ENCODE data around the gene PRKN.

The PRKN gene

DNA sequence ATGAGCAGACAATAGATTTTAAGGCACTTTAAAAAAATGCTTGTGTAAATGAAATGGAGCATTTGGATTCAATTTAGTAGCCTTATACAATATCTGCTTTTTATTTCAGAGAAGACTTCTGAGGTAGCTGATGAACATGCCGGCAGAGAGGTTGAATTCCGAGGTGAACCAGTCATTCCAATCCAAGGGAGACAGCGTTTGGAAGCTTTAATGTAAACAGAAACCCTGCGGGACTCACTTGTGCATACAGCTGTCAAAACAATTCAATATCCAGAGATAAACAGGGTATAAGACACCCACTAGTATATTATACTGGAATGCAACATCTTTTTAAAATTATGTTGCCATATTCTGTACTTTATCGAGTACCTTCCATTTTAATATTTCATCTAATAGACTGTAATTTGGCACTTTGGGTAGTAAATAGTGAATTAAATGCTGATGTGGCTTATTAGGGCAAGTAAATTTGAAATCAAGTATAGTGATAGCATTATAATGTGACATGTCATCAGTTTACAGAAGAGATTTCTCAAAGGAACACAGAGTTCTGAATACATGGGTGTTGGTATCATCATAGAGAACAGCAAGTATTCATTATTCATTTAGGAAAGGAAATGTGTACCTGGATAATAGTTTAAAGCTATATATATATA is 347.7 kb downstream of the PRKN start:
- no peaks in the 10 kb centered on the region for H3K4me1 ChIP-seq (ENCODE audit: insufficient read depth, low read length)
- no peaks in the 10 kb centered on the region for H3K36me3 ChIP-seq (ENCODE audit: insufficient read depth, low read length)
- H3K27me3 ChIP-seq (ENCODE audit: insufficient read depth, low read length): no peaks in the 10 kb centered on the region
- H3K9me3 ChIP-seq (ENCODE audit: insufficient read depth, low read depth, low read length): no peaks in the 10 kb centered on the region
- H3K27ac ChIP-seq (ENCODE audit: low read depth, low read length): no peak overlapping the region
- no peak overlapping the region for H3K9ac ChIP-seq (ENCODE audit: low read depth, low read length)
- WGBS: 96% methylated on average over 5 of the region's 5 CpGs
- no peak overlapping the region for H3K4me3 ChIP-seq (ENCODE audit: low read length)

DNA sequence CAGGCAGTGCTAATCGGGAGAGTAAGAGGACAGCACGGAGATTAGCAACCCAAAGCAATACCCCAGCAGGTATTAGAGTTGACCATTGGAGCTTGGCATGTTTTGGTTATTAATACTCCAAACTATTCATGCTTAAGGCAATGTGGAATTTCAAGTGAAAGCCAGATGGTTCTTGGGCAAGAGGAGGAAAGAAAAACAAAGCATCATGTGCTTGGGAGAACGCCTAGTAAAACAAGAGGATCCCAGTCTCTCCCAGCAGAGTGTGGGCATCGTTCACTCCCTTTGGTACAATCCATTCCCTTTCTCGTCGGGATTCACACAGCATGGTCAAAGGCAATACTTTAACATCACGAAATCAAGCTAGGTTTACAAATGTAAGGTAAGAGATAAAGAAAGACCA is 349.8 kb downstream of the PRKN start:
- no peaks in the 10 kb centered on the region for H3K4me1 ChIP-seq (ENCODE audit: insufficient read depth, low read length)
- H3K36me3 ChIP-seq (ENCODE audit: insufficient read depth, low read length): no peaks in the 10 kb centered on the region
- no peak overlapping the region for H3K9ac ChIP-seq (ENCODE audit: low read depth, low read length)
- no peak overlapping the region for H3K4me3 ChIP-seq (ENCODE audit: low read length)
- 95% methylated on average over 6 of the region's 7 CpGs for WGBS
- H3K27ac ChIP-seq (ENCODE audit: low read depth, low read length): no peak overlapping the region
- no peaks in the 10 kb centered on the region for H3K9me3 ChIP-seq (ENCODE audit: insufficient read depth, low read depth, low read length)
- no peaks in the 10 kb centered on the region for H3K27me3 ChIP-seq (ENCODE audit: insufficient read depth, low read length)

DNA sequence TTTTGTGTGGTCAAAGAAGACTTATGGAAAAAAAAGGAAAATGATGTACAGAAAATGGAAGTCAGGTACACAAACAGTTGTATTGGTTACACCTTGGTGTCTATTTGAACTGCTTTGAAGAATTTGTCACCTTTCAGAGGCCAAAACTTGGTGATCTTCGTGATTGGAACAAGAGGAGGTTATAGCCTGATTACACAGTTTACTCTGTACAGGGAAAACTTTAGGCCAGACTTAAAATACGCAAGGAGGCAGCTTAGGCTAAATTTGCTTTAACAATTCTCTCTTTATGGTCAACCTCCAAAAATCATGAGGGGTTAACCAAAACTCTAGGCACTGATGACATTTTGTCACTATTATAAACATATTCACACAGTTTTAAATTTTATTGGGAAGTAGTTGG is 353.7 kb downstream of the PRKN start:
- H3K4me1 ChIP-seq (ENCODE audit: insufficient read depth, low read length): no peaks in the 10 kb centered on the region
- 91% methylated on average over 2 of the region's 2 CpGs for WGBS
- no peaks in the 10 kb centered on the region for H3K36me3 ChIP-seq (ENCODE audit: insufficient read depth, low read length)
- no peaks in the 10 kb centered on the region for H3K27me3 ChIP-seq (ENCODE audit: insufficient read depth, low read length)
- H3K9me3 ChIP-seq (ENCODE audit: insufficient read depth, low read depth, low read length): no peaks in the 10 kb centered on the region
- H3K27ac ChIP-seq (ENCODE audit: low read depth, low read length): no peak overlapping the region
- no peak overlapping the region for H3K4me3 ChIP-seq (ENCODE audit: low read length)
- no peak overlapping the region for H3K9ac ChIP-seq (ENCODE audit: low read depth, low read length)

DNA sequence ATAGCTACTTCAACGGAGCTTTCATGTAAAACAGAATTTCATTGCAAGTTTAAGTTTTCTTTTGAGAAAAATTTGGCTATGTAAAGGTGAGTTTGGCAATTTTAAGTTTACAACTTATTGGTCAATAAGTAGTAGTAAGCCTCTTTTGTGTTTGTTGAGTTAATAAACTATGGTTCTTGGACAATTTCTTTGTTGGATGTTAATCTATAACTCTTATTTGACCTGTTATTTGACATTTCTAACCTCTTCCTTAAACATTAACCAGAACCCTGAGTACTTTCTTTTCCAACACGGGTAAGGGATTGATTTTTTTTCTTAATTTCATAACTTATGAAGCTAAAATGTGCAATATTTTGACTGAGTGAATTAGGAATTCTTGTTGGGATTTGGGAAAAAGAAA is 354.4 kb downstream of the PRKN start:
- 96% methylated on average over 1 of the region's 2 CpGs for WGBS

DNA sequence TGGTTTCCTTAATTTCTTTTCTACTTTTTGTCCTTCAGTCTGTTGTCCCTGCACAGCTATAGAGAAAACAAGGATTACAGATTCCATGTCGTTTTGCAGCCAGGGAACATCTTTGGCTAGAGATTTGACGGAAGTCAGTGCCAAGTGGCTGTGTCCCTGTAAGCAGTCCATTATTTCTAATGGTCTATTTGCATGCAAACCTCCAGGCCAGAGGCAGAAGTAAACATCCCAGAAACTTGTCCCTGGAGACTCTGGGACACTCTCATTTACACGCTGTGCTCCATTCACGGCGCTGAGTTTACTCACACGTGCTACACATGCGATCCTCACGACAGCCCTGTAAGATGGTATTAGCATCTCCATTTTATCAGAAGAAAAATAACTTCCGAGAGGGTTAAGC is 355.5 kb downstream of the PRKN start:
- no peak overlapping the region for H3K27ac ChIP-seq (ENCODE audit: low read depth, low read length)
- H3K9me3 ChIP-seq (ENCODE audit: insufficient read depth, low read depth, low read length): no peaks in the 10 kb centered on the region
- WGBS: 90% methylated on average over 9 of the region's 9 CpGs
- no peaks in the 10 kb centered on the region for H3K36me3 ChIP-seq (ENCODE audit: insufficient read depth, low read length)
- no peak overlapping the region for H3K9ac ChIP-seq (ENCODE audit: low read depth, low read length)
- H3K4me3 ChIP-seq (ENCODE audit: low read length): no peak overlapping the region
- no peaks in the 10 kb centered on the region for H3K27me3 ChIP-seq (ENCODE audit: insufficient read depth, low read length)
- H3K4me1 ChIP-seq (ENCODE audit: insufficient read depth, low read length): no peaks in the 10 kb centered on the region

More for the DNA sequence above, 354.4 kb downstream of the PRKN start:
- Histone ChIP-seq H3K36me3 (ENCODE audit: insufficient read depth, low read length) (no peaks in the 10 kb centered on the region), H3K27ac (ENCODE audit: low read depth, low read length) (no peak overlapping the region), H3K27me3 (ENCODE audit: insufficient read depth, low read length) (no peaks in the 10 kb centered on the region), H3K4me3 (ENCODE audit: low read length) (no peak overlapping the region), H3K4me1 (ENCODE audit: insufficient read depth, low read length) (no peaks in the 10 kb centered on the region), H3K9me3 (ENCODE audit: insufficient read depth, low read depth, low read length) (no peaks in the 10 kb centered on the region), H3K9ac (ENCODE audit: low read depth, low read length) (no peak overlapping the region)

DNA sequence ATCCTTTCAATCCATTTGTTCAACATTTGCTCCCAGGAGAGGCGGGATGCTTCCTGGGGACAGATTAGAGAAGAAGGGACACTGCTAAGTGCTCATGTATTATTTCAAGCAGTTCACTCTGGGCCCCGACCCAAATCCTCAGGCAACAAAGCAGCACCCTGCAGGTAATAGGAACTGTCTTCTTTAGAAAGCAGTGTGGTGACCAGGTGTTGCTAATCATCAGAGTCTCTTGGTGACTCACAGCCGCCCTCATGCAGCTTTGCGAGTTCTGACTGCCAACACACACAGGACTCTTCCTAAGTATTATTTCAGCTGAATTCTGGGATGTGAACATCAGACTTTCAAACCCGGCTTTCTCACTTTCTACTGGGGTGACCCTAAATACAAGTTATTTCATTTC is 356.4 kb downstream of the PRKN start:
- no peaks in the 10 kb centered on the region for H3K27me3 ChIP-seq (ENCODE audit: insufficient read depth, low read length)
- no peaks in the 10 kb centered on the region for H3K36me3 ChIP-seq (ENCODE audit: insufficient read depth, low read length)
- 84% methylated on average over 5 of the region's 5 CpGs for WGBS
- H3K9me3 ChIP-seq (ENCODE audit: insufficient read depth, low read depth, low read length): no peaks in the 10 kb centered on the region
- H3K4me1 ChIP-seq (ENCODE audit: insufficient read depth, low read length): no peaks in the 10 kb centered on the region
- H3K27ac ChIP-seq (ENCODE audit: low read depth, low read length): no peak overlapping the region
- H3K4me3 ChIP-seq (ENCODE audit: low read length): no peak overlapping the region
- no peak overlapping the region for H3K9ac ChIP-seq (ENCODE audit: low read depth, low read length)

DNA sequence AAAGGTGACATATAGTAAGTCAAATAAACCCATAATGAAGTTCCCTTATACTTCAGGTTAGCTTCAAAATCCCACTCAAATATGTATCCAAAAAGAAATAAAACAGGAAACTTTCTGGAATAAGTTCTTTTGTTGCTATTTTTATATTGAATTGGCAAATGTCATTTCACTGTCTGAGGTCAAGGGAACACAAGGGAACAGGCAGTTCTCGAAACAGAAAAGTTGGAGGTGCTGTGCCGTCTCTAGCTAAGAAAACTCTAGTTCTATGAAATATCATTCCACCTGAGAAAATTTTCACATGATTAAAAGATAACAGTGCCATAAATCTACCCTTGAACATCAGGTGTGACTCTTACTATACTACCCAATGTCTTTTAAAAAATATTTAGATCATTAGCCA is 358.5 kb downstream of the PRKN start:
- no peaks in the 10 kb centered on the region for H3K36me3 ChIP-seq (ENCODE audit: insufficient read depth, low read length)
- no peaks in the 10 kb centered on the region for H3K9me3 ChIP-seq (ENCODE audit: insufficient read depth, low read depth, low read length)
- no peaks in the 10 kb centered on the region for H3K27me3 ChIP-seq (ENCODE audit: insufficient read depth, low read length)
- H3K27ac ChIP-seq (ENCODE audit: low read depth, low read length): no peak overlapping the region
- H3K4me3 ChIP-seq (ENCODE audit: low read length): no peak overlapping the region
- peaks cover 2% of the 10 kb centered on the region; the same call in 1 of the 2 replicates for H3K4me1 ChIP-seq (ENCODE audit: insufficient read depth, low read length)
- no peak overlapping the region for H3K9ac ChIP-seq (ENCODE audit: low read depth, low read length)
- WGBS: 98% methylated on average over 2 of the region's 2 CpGs

DNA sequence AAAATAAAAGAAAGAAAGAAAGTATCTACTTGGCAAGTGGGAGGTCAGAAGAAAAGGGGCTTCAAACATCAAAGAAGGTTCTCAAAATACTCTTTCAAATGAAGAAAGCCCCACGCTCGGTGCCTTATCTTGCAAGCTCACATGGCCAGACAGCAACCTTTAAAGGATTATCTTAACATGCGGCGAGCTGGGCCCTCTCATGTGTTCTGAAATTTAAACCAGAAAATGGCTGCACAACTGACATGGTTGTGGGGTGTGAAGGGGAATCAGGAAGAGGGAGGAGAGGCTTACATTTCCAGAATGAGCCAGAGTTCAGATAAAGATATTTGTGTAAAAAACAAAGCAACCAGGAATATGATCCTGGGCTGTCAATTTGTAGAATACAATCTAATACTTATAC is 363.1 kb downstream of the PRKN start:
- Histone ChIP-seq H3K27me3 (ENCODE audit: insufficient read depth, low read length) (no peaks in the 10 kb centered on the region), H3K9ac (ENCODE audit: low read depth, low read length) (no peak overlapping the region), H3K4me1 (ENCODE audit: insufficient read depth, low read length) (peaks cover 9% of the 10 kb centered on the region; the same call in 1 of the 2 replicates), H3K36me3 (ENCODE audit: insufficient read depth, low read length) (no peaks in the 10 kb centered on the region), H3K9me3 (ENCODE audit: insufficient read depth, low read depth, low read length) (no peaks in the 10 kb centered on the region), H3K4me3 (ENCODE audit: low read length) (no peak overlapping the region), H3K27ac (ENCODE audit: low read depth, low read length) (no peak overlapping the region)
- WGBS: 91% methylated on average over 4 of the region's 4 CpGs

DNA sequence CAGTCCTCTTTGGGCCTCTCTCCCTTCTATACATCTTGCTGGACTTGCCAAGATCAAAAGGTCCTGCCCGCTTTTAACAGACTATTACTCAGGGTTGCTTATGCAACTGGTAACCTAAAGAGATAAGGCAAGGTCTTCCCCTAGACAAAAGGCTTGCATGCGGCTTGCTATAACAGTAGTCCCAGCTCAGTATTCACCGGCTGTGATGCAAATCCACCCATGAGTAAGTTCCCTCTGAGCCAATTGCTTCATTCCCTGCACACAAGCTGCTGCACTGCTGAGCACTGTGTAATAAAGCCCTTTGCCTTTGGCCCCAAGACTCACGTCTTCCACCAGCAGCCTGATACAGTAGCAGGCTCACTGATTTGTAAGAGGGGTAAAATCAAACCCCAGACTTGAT is 363.8 kb downstream of the PRKN start:
- Histone ChIP-seq H3K4me1 (ENCODE audit: insufficient read depth, low read length) (peaks cover 9% of the 10 kb centered on the region; the same call in 1 of the 2 replicates), H3K9ac (ENCODE audit: low read depth, low read length) (no peak overlapping the region), H3K27me3 (ENCODE audit: insufficient read depth, low read length) (no peaks in the 10 kb centered on the region), H3K4me3 (ENCODE audit: low read length) (no peak overlapping the region), H3K9me3 (ENCODE audit: insufficient read depth, low read depth, low read length) (no peaks in the 10 kb centered on the region), H3K27ac (ENCODE audit: low read depth, low read length) (no peak overlapping the region), H3K36me3 (ENCODE audit: insufficient read depth, low read length) (no peaks in the 10 kb centered on the region)
- 65% methylated on average over 4 of the region's 4 CpGs for WGBS

DNA sequence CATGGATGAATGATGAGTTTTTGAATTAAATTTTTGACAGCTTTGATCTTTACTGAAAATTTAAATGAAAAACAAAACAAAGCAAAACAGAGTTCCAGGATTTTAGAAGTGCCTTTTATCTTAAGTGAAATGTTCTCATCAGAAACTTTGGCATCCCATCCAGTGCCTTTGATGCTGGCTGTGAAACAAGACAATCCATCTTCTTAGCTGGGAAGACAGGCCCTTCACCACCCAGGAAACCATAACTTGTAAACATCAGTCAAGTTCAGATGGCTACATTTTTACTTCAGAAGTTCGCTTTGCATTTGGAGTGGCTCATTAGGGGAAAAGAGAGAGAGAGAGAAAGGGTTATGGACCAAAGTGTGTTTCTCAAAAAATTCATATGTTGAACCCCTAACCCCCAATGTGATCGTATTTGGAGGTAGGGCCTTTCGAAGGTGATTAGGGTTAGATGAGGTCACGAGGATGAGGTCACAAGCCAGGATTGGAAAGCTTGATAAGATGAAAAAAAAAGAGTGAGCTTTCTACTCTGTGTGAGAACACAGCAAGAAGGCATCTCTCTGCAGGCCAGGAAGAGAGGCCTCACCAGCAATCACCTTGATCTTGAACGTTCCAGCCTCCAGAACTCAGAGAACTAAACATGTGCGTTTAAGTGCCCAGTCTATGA is 366.5 kb downstream of the PRKN start:
- no peaks in the 10 kb centered on the region for H3K27me3 ChIP-seq (ENCODE audit: insufficient read depth, low read length)
- H3K9me3 ChIP-seq (ENCODE audit: insufficient read depth, low read depth, low read length): no peaks in the 10 kb centered on the region
- H3K27ac ChIP-seq (ENCODE audit: low read depth, low read length): no peak overlapping the region
- no peaks in the 10 kb centered on the region for H3K36me3 ChIP-seq (ENCODE audit: insufficient read depth, low read length)
- WGBS: 94% methylated on average over 6 of the region's 6 CpGs
- peaks cover 9% of the 10 kb centered on the region; the same call in 1 of the 2 replicates for H3K4me1 ChIP-seq (ENCODE audit: insufficient read depth, low read length)
- no peak overlapping the region for H3K4me3 ChIP-seq (ENCODE audit: low read length)
- H3K9ac ChIP-seq (ENCODE audit: low read depth, low read length): no peak overlapping the region

DNA sequence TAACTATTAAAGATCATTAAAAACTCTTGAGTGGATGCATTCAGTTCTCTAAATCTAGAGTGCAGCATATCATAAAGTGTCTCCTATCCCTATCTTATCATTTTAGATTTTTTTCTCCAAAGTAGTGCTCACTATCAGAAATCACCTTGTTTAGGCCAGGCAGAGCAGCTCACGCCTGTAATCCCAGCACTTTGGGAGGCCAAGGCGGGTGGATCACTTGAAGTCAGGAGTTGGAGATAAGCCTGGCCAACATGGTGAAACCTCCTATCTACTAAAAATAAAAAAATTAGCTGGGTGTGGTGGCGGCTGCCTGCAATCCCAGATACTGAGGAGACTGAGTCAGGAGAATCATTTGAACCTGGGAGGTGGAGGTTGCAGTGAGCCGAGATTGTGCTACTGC is 368.9 kb downstream of the PRKN start:
- no peaks in the 10 kb centered on the region for H3K36me3 ChIP-seq (ENCODE audit: insufficient read depth, low read length)
- no peaks in the 10 kb centered on the region for H3K9me3 ChIP-seq (ENCODE audit: insufficient read depth, low read depth, low read length)
- no peak overlapping the region for H3K9ac ChIP-seq (ENCODE audit: low read depth, low read length)
- no peak overlapping the region for H3K4me3 ChIP-seq (ENCODE audit: low read length)
- peaks cover 3% of the 10 kb centered on the region; the same call in 1 of the 2 replicates for H3K4me1 ChIP-seq (ENCODE audit: insufficient read depth, low read length)
- H3K27ac ChIP-seq (ENCODE audit: low read depth, low read length): no peak overlapping the region
- WGBS: 87% methylated on average over 4 of the region's 4 CpGs
- no peaks in the 10 kb centered on the region for H3K27me3 ChIP-seq (ENCODE audit: insufficient read depth, low read length)
